Measurements from ENCODE around the gene PAM.

The PAM gene

DNA sequence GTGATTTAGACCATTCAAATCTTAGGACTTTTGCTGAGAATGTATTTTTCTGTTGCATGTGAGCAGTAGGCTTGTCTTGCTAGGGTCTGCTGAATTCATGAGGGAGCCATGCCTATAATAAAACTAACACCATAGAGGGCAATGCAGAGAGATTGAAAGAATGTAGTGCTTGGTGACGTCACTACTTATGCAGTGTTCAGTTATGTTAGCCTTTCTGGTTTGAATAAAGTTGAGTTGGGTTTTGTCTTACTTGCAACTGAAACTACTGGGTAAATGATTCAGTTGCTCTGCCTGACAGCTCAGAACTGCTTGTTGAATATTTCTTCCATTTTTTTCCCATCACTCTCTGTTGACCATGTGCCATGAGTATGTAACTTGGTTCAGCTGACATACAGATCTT lies 114.1 kb downstream of the PAM start (continued):
- no peak for TF ChIP-seq ZNF8 (CRISPR knock-in tag; IDR thresholded peaks at IDR 0.05)

DNA sequence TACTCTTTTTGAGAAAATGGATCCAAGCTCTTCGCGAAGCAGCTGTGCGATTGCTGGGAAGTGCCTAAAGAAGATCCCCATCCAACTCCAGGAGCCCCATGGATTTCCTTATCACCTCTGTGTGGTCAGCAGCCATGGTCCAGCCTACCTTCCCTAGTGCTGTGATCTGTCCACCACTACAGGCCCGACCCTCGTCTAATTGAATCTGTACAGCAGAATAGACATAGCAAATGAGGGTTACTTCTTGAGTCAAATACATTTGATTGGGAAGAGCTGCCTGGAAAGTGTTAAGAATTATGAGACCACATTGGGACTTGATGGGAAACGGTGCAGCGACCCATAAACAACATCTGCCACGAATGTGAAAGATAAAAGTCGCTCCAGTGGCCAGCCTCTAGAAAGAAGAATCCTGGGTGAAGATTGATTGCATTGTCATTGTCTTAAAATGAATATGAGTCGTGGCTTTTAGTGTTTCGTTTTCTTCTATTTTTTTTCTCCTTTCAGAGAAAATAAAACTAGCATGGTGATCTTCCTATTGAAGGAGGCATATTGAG lies 118.4 kb downstream of the PAM start:
- TF ChIP-seq ISL1 (CRISPR knock-in tag; IDR thresholded peaks at IDR 0.05) (no peak), ESRRG (CRISPR knock-in tag; IDR thresholded peaks at IDR 0.05) (no peak), ZNF70 (CRISPR knock-in tag; IDR thresholded peaks at IDR 0.05) (no peak), PPARA (CRISPR knock-in tag; IDR thresholded peaks at IDR 0.05; ENCODE audit: borderline replicate concordance) (no peak), ZC3H10 (CRISPR knock-in tag; IDR thresholded peaks at IDR 0.05) (no peak), ARNTL (CRISPR knock-in tag; IDR thresholded peaks at IDR 0.05; ENCODE audit: borderline replicate concordance, low read depth) (no peak), BACH2 (CRISPR knock-in tag; IDR thresholded peaks at IDR 0.05; ENCODE audit: borderline replicate concordance) (no peak), SNAI2 (CRISPR knock-in tag; IDR thresholded peaks at IDR 0.05) (no peak), ZFP30 (CRISPR knock-in tag; IDR thresholded peaks at IDR 0.05) (no peak), TCF4 (CRISPR knock-in tag; IDR thresholded peaks at IDR 0.05; ENCODE audit: borderline replicate concordance) (no peak), GLIS3 (CRISPR knock-in tag; IDR thresholded peaks at IDR 0.05) (no peak), CSDC2 (CRISPR knock-in tag; IDR thresholded peaks at IDR 0.05) (no peak), TOX (CRISPR knock-in tag; IDR thresholded peaks at IDR 0.05; ENCODE audit: borderline replicate concordance) (no peak), ZNF565 (CRISPR knock-in tag; conservative IDR thresholded peaks at IDR 0.05; ENCODE audit: low read depth) (no peak), ZFP3 (CRISPR knock-in tag; IDR thresholded peaks at IDR 0.05) (no peak), ZNF8 (CRISPR knock-in tag; IDR thresholded peaks at IDR 0.05) (no peak)
- TF ChIP-seq, protein P1, sequence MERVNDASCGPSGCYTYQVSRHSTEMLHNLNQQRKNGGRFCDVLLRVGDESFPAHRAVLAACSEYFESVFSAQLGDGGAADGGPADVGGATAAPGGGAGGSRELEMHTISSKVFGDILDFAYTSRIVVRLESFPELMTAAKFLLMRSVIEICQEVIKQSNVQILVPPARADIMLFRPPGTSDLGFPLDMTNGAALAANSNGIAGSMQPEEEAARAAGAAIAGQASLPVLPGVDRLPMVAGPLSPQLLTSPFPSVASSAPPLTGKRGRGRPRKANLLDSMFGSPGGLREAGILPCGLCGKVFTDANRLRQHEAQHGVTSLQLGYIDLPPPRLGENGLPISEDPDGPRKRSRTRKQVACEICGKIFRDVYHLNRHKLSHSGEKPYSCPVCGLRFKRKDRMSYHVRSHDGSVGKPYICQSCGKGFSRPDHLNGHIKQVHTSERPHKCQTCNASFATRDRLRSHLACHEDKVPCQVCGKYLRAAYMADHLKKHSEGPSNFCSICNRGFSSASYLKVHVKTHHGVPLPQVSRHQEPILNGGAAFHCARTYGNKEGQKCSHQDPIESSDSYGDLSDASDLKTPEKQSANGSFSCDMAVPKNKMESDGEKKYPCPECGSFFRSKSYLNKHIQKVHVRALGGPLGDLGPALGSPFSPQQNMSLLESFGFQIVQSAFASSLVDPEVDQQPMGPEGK (CRISPR knock-in tag; IDR thresholded peaks at IDR 0.05; ENCODE audit: borderline replicate concordance): no peak
- TF ChIP-seq, protein P2, sequence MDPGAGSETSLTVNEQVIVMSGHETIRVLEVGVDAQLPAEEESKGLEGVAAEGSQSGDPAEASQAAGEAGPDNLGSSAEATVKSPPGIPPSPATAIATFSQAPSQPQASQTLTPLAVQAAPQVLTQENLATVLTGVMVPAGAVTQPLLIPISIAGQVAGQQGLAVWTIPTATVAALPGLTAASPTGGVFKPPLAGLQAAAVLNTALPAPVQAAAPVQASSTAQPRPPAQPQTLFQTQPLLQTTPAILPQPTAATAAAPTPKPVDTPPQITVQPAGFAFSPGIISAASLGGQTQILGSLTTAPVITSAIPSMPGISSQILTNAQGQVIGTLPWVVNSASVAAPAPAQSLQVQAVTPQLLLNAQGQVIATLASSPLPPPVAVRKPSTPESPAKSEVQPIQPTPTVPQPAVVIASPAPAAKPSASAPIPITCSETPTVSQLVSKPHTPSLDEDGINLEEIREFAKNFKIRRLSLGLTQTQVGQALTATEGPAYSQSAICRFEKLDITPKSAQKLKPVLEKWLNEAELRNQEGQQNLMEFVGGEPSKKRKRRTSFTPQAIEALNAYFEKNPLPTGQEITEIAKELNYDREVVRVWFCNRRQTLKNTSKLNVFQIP (CRISPR knock-in tag; IDR thresholded peaks at IDR 0.05; ENCODE audit: borderline replicate concordance, low read depth): no peak
- TF ChIP-seq, protein P3, sequence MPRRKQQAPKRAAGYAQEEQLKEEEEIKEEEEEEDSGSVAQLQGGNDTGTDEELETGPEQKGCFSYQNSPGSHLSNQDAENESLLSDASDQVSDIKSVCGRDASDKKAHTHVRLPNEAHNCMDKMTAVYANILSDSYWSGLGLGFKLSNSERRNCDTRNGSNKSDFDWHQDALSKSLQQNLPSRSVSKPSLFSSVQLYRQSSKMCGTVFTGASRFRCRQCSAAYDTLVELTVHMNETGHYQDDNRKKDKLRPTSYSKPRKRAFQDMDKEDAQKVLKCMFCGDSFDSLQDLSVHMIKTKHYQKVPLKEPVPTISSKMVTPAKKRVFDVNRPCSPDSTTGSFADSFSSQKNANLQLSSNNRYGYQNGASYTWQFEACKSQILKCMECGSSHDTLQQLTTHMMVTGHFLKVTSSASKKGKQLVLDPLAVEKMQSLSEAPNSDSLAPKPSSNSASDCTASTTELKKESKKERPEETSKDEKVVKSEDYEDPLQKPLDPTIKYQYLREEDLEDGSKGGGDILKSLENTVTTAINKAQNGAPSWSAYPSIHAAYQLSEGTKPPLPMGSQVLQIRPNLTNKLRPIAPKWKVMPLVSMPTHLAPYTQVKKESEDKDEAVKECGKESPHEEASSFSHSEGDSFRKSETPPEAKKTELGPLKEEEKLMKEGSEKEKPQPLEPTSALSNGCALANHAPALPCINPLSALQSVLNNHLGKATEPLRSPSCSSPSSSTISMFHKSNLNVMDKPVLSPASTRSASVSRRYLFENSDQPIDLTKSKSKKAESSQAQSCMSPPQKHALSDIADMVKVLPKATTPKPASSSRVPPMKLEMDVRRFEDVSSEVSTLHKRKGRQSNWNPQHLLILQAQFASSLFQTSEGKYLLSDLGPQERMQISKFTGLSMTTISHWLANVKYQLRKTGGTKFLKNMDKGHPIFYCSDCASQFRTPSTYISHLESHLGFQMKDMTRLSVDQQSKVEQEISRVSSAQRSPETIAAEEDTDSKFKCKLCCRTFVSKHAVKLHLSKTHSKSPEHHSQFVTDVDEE (CRISPR knock-in tag; IDR thresholded peaks at IDR 0.05): no peak
- TF ChIP-seq, protein P4, sequence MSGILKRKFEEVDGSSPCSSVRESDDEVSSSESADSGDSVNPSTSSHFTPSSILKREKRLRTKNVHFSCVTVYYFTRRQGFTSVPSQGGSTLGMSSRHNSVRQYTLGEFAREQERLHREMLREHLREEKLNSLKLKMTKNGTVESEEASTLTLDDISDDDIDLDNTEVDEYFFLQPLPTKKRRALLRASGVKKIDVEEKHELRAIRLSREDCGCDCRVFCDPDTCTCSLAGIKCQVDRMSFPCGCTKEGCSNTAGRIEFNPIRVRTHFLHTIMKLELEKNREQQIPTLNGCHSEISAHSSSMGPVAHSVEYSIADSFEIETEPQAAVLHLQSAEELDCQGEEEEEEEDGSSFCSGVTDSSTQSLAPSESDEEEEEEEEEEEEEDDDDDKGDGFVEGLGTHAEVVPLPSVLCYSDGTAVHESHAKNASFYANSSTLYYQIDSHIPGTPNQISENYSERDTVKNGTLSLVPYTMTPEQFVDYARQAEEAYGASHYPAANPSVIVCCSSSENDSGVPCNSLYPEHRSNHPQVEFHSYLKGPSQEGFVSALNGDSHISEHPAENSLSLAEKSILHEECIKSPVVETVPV (CRISPR knock-in tag; IDR thresholded peaks at IDR 0.05): no peak
- ATAC-seq: no peak

DNA sequence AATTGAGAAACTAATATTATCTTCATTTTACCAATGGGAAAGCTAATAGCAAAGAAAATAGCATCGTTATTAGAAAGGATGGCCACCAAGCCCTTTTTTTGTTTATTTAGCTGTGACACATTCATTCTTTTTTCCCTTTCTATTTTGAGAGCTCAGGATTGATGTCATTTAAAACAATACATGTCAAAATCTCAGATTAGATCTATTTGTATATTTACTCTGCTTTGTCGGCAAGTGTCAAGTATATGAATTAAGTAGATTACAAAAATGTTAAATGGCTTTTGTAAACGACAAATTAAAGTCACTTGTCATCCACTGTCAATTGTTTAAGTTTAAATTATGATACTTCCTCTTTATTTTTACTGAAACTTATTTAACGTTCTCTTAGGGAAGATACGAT lies 118.9 kb downstream of the PAM start:
- ATAC-seq: no peak
- TF ChIP-seq ARNTL (CRISPR knock-in tag; IDR thresholded peaks at IDR 0.05; ENCODE audit: borderline replicate concordance, low read depth) (no peak), ZNF8 (CRISPR knock-in tag; IDR thresholded peaks at IDR 0.05) (no peak), OSR1 (CRISPR knock-in tag; IDR thresholded peaks at IDR 0.05) (no peak), TCF4 (CRISPR knock-in tag; IDR thresholded peaks at IDR 0.05; ENCODE audit: borderline replicate concordance) (no peak), ZNF565 (CRISPR knock-in tag; conservative IDR thresholded peaks at IDR 0.05; ENCODE audit: low read depth) (no peak), TOX (CRISPR knock-in tag; IDR thresholded peaks at IDR 0.05; ENCODE audit: borderline replicate concordance) (no peak), BACH2 (CRISPR knock-in tag; IDR thresholded peaks at IDR 0.05; ENCODE audit: borderline replicate concordance) (no peak), ZFP3 (CRISPR knock-in tag; IDR thresholded peaks at IDR 0.05) (no peak), CSDC2 (CRISPR knock-in tag; IDR thresholded peaks at IDR 0.05) (no peak), ZFP30 (CRISPR knock-in tag; IDR thresholded peaks at IDR 0.05) (no peak), ESRRG (CRISPR knock-in tag; IDR thresholded peaks at IDR 0.05) (no peak)
- TF ChIP-seq, protein P3 (CRISPR knock-in tag; IDR thresholded peaks at IDR 0.05): no peak
- TF ChIP-seq, protein P5, sequence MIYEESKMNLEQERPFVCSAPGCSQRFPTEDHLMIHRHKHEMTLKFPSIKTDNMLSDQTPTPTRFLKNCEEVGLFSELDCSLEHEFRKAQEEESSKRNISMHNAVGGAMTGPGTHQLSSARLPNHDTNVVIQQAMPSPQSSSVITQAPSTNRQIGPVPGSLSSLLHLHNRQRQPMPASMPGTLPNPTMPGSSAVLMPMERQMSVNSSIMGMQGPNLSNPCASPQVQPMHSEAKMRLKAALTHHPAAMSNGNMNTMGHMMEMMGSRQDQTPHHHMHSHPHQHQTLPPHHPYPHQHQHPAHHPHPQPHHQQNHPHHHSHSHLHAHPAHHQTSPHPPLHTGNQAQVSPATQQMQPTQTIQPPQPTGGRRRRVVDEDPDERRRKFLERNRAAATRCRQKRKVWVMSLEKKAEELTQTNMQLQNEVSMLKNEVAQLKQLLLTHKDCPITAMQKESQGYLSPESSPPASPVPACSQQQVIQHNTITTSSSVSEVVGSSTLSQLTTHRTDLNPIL (CRISPR knock-in tag; IDR thresholded peaks at IDR 0.05; ENCODE audit: low read depth): no peak
- TF ChIP-seq, protein P2 (CRISPR knock-in tag; IDR thresholded peaks at IDR 0.05; ENCODE audit: borderline replicate concordance, low read depth): no peak

All from SK-N-SH treated with all-trans-retinoic acid at 6 μM for 48 hours (cell line).